Suprapubic skin (tissue), 4 donors: Measurements from ENCODE around the gene PPAT. TPM values are rescaled to one million over a fixed set of nuclear protein-coding genes. Genes with fewer than 3 reads are reported as not detected.
"Not testable (repeated sequence)": the region's sequence is repeated elsewhere in the genome, so short reads cannot be mapped to it uniquely, and the experiment has no call there.

ENCODE experiments used
- DNase-seq, 2 donors: peaks; one replicate each; pipeline ENCODE4 v3.0.0-alpha.2; 2019; ENCODE audit warnings: low spot score in 2 of 2
- H3K27ac ChIP-seq: fragments of 200-600 bp; sonication (generic); one replicate; pipeline ENCODE4 v1.5.1; 2019
- H3K27me3 ChIP-seq: fragments of 200-600 bp; sonication (generic); one replicate; pipeline ENCODE4 v1.5.1; 2019
- H3K36me3 ChIP-seq: fragments of 200-600 bp; sonication (generic); one replicate; pipeline ENCODE4 v1.5.1; 2019
- H3K4me1 ChIP-seq: fragments of 200-600 bp; sonication (generic); one replicate; pipeline ENCODE4 v1.5.1; 2019
- H3K4me3 ChIP-seq: fragments of 200-600 bp; sonication (generic); one replicate; pipeline ENCODE4 v1.5.1; 2019; ENCODE audit warnings: mild to moderate bottlenecking
- H3K9me3 ChIP-seq: fragments of 200-600 bp; sonication (generic); one replicate; pipeline ENCODE4 v1.5.1; 2019
- EP300 ChIP-seq: sonication (generic); formaldehyde crosslinking; IDR thresholded peaks from one replicate; pipeline ENCODE4 v1.6.1; 2017; ENCODE audit warnings: antibody characterized with exemption
- POLR2A ChIP-seq, 2 donors: fragments of 450-650 bp; IDR thresholded peaks; one replicate each; pipeline ENCODE4 v1.6.1; 2017; ENCODE audit warnings: antibody characterized with exemption in 2 of 2, mild to moderate bottlenecking in 2 of 2, moderate library complexity in 2 of 2
- POLR2AphosphoS5 ChIP-seq, 3 donors: sonication (generic); formaldehyde crosslinking; IDR thresholded peaks; one replicate each; pipeline ENCODE4 v1.6.1; 2017; ENCODE audit warnings: antibody characterized with exemption in 3 of 3
- WGBS: methylation state at CpG from one replicate; pipeline ENCODE4 v1.1.5; 2018; 5-methylcytosine and 5-hydroxymethylcytosine counted together
- total RNA-seq, 4 donors: library from RNA; depleted of rRNA; stranded (reverse); fragments of >200 nt; gene quantifications; one replicate each; pipeline ENCODE4 v1.1.0, GENCODE V29; 2016
- TF ChIP-seq, protein P1 (sequence below), 2 donors: fragments of 200-600 bp in 1 of 2; fragments of 450-650 bp in 1 of 2; sonication (generic) in 1 of 2; IDR thresholded peaks; one replicate each; pipeline ENCODE4 v1.5.1; 2016 to 2019; ENCODE audit warnings: antibody characterized with exemption in 2 of 2, mild to moderate bottlenecking in 1 of 2, moderate library complexity in 1 of 2

The PPAT gene
- total RNA-seq, 4 donors from 2014 or later: 7.1 to 10.0 (median 7.7) TPM

DNA sequence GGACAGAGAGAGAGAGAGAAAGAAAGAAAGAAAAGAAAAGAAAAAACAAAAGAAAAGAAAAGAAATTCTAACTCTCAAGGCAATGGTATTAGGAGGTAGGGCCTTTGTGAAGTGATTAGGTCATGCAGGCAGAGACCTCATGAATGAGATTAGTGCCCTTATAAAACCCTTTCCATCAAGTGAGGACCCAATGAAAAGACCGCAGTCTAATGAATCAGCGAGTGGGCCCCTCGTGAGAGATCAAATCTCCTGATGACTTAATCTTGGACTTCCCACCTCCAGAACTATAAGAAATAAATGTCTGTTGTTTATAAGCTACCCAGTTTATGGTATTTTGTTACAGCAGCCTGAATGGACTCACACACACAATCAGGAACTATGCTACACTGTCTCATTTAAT, 65.0 kb downstream of the PPAT start:
- WGBS: 95% methylated on average over 3 of the region's 3 CpGs
- Histone ChIP-seq H3K9me3 (no peaks in the 10 kb centered on the region), H3K36me3 (peaks cover 10% of the 10 kb centered on the region), H3K27me3 (no peaks in the 10 kb centered on the region), H3K4me1 (peaks cover 4% of the 10 kb centered on the region), H3K27ac (no peak overlapping the region), H3K4me3 (no peak overlapping the region)
- TF ChIP-seq POLR2AphosphoS5 (IDR thresholded peaks at IDR 0.05) (no peak), POLR2A (IDR thresholded peaks at IDR 0.05) (no peak), EP300 (no peak)
- TF ChIP-seq, protein P1, sequence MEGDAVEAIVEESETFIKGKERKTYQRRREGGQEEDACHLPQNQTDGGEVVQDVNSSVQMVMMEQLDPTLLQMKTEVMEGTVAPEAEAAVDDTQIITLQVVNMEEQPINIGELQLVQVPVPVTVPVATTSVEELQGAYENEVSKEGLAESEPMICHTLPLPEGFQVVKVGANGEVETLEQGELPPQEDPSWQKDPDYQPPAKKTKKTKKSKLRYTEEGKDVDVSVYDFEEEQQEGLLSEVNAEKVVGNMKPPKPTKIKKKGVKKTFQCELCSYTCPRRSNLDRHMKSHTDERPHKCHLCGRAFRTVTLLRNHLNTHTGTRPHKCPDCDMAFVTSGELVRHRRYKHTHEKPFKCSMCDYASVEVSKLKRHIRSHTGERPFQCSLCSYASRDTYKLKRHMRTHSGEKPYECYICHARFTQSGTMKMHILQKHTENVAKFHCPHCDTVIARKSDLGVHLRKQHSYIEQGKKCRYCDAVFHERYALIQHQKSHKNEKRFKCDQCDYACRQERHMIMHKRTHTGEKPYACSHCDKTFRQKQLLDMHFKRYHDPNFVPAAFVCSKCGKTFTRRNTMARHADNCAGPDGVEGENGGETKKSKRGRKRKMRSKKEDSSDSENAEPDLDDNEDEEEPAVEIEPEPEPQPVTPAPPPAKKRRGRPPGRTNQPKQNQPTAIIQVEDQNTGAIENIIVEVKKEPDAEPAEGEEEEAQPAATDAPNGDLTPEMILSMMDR (IDR thresholded peaks at IDR 0.05): no peak
- DNase-seq: no peak

DNA sequence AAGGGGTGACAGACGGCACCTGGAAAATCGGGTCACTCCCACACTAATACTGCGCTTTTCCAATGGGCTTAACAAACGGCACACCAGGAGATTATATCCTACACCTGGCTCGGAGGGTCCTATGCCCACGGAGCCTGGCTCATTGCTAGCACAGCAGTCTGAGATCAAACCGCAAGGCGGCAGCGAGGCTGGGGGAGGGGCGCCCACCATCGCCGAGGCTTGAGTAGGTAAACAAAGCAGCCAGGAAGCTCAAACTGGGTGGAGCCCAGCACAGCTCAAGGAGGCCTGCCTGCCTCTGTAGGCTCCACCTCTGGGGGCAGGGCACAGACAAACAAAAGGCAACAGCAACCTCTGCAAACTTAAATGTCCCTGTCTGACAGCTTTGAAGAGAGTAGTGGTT, 72.4 kb downstream of the PPAT start:
- 98% methylated on average over 12 of the region's 12 CpGs for WGBS
- not testable (repeated sequence) for H3K36me3 ChIP-seq, H3K27ac ChIP-seq, H3K27me3 ChIP-seq, DNase-seq, H3K4me1 ChIP-seq, H3K9me3 ChIP-seq, H3K4me3 ChIP-seq

DNA sequence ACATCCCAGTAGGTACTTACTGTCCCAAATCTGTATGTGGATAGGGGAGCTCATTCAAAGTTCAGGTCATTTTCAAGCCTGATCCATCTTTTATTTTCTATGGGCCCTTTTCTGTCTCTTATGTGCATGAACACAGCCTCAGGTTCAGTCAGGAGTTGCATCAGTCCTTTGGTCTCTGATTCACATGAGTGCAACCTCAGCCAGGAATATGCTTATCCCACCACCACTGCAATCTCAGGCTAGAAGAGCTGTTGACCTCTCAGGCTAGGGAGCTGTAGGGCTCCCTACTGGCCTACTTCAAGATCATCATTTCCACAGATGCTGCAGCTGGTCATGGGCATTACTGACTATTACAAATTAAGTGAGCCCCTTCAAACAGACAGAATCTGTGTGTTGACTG, 75.3 kb downstream of the PPAT start:
- no peaks in the 10 kb centered on the region for H3K4me1 ChIP-seq
- H3K27ac ChIP-seq: no peak overlapping the region
- no peak for DNase-seq
- no peak for TF ChIP-seq EP300
- no peak for TF ChIP-seq POLR2AphosphoS5 (IDR thresholded peaks at IDR 0.05)
- TF ChIP-seq, protein P1 (IDR thresholded peaks at IDR 0.05): no peak
- TF ChIP-seq POLR2A (IDR thresholded peaks at IDR 0.05): no peak
- peaks cover 13% of the 10 kb centered on the region for H3K36me3 ChIP-seq
- no peak overlapping the region for H3K4me3 ChIP-seq
- H3K27me3 ChIP-seq: no peaks in the 10 kb centered on the region
- no peaks in the 10 kb centered on the region for H3K9me3 ChIP-seq

DNA sequence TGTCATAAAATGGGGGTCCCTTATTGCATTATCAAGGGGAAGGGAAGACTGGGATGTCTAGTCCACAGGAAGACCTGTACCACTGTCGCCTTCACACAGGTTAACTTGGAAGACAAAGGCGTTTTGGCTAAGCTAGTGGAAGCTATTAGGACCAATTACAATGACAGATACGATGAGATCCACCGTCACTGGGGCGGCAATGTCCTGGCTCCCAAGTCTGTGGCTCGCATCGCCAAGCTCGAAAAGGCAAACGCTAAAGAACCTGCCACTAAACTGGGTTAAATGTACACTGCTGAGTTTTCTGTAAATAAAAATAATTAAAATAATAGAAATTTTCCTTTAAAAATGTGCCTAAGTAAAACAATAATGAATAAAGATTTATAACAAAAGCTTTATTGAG, 78.8 kb downstream of the PPAT start:
- Histone ChIP-seq H3K27ac (no peak overlapping the region), H3K4me3 (no peak overlapping the region), H3K36me3 (peaks cover 21% of the 10 kb centered on the region), H3K4me1 (no peaks in the 10 kb centered on the region), H3K27me3 (no peaks in the 10 kb centered on the region), H3K9me3 (no peaks in the 10 kb centered on the region)
- TF ChIP-seq POLR2A (IDR thresholded peaks at IDR 0.05): no peak
- TF ChIP-seq EP300: no peak
- TF ChIP-seq POLR2AphosphoS5 (IDR thresholded peaks at IDR 0.05): no peak
- TF ChIP-seq, protein P1 (IDR thresholded peaks at IDR 0.05): no peak
- 98% methylated on average over 9 of the region's 9 CpGs for WGBS
- DNase-seq: no peak

DNA sequence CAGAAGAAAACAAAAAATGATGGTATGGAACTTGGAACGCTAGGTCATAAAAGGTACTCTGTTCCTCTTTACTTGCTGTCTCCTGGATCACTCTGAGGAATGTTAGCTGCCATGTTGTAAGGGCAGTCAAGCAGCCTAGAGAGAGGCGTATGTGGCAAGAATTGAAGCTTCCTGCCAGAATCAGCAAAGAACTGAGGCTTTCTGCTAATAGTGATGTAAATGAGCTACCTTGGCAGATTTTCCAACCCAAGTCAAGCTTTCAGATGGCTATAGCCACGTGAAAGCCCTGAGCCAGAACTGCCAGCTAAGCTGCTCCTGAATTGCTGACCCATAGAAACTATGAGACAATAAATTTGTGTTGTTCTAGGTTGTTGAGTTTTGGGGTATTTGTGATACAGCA, 86.8 kb downstream of the PPAT start:
- Histone ChIP-seq H3K27ac (no peak overlapping the region), H3K4me1 (no peaks in the 10 kb centered on the region), H3K36me3 (peaks cover 47% of the 10 kb centered on the region), H3K27me3 (no peaks in the 10 kb centered on the region), H3K4me3 (no peak overlapping the region), H3K9me3 (no peaks in the 10 kb centered on the region)
- DNase-seq: no peak
- TF ChIP-seq, protein P1 (IDR thresholded peaks at IDR 0.05): no peak
- no peak for TF ChIP-seq EP300
- TF ChIP-seq POLR2AphosphoS5 (IDR thresholded peaks at IDR 0.05): no peak
- TF ChIP-seq POLR2A (IDR thresholded peaks at IDR 0.05): no peak
- 98% methylated on average over 3 of the region's 3 CpGs for WGBS

DNA sequence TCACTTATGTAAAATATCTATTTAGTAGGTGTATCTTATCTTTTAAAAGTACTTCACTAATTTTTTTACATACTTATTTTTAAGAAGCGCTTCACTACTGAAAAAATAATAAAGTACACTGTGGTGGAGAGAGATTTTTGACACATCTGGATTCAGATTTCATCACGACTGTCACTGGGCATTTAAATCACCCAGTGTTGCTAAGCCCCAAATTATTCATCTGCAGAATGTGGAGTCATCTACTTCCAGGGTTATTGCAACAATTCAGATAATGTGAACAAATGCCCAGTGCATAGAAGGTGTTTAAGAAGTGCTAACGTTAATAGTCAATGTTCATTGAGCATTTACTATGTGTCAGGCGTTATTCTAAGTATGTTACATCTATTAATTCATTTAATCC, 90.0 kb downstream of the PPAT start:
- Histone ChIP-seq H3K27me3 (no peaks in the 10 kb centered on the region), H3K4me1 (no peaks in the 10 kb centered on the region), H3K36me3 (peaks cover 38% of the 10 kb centered on the region), H3K27ac (no peak overlapping the region), H3K9me3 (no peaks in the 10 kb centered on the region), H3K4me3 (no peak overlapping the region)
- TF ChIP-seq, protein P1 (IDR thresholded peaks at IDR 0.05): no peak
- TF ChIP-seq POLR2A (IDR thresholded peaks at IDR 0.05) (no peak), POLR2AphosphoS5 (IDR thresholded peaks at IDR 0.05) (no peak), EP300 (no peak)
- DNase-seq: no peak
- 84% methylated on average over 4 of the region's 4 CpGs for WGBS
